Urothelium cell line (cell line): ENCODE measurements around the gene GPR55.
"Not testable (repeated sequence)": the region's sequence is repeated elsewhere in the genome, so short reads cannot be mapped to it uniquely, and the experiment has no call there.

Source experiments
- DNase-seq: peaks from one replicate; pipeline ENCODE4 v3.0.0; 2011; ENCODE audit warnings: low spot score, mixed read lengths
- FAIRE-seq: peaks from 2 replicates; lab custom pipeline; 2011; peaks lifted over from hg19 to GRCh38; lab: Jason Lieb, UNC

GPR55 gene

GRCh38 chr2:230924470-230925341, at the start of gene GPR55:
Gene GPR55 (minus strand): TSS chr2:230925242. CDS start chr2:230910962, 14,280 bp downstream.
- DNase-seq (no peak), FAIRE-seq (no peak)

- peak; percentile 93 for DNase-seq
- FAIRE-seq, result no peak
Observed at GRCh38 chr2:230974096-230974913, 49.3 kb upstream of the GPR55 start.

- FAIRE-seq (no peak), DNase-seq (no peak)
Observed at GRCh38 chr2:230972046-230972445, 47.0 kb upstream of the GPR55 start.

- FAIRE-seq, result no peak
- DNase-seq, result no peak
Observed at GRCh38 chr2:230969659-230970015, 44.6 kb upstream of the GPR55 start.

GRCh38 chr2:230968921-230969658, 44.0 kb upstream of the GPR55 start:
- no peak for FAIRE-seq
- DNase-seq, result no peak

- not testable (repeated sequence) for DNase-seq
Observed at GRCh38 chr2:230968314-230968713, 43.3 kb upstream of the GPR55 start.

GRCh38 chr2:230967113-230967512, 42.1 kb upstream of the GPR55 start:
- FAIRE-seq, result no peak

More at GRCh38 chr2:230968314-230968713, 43.3 kb upstream of the GPR55 start:
- FAIRE-seq, result not testable (repeated sequence)

GRCh38 chr2:230964136-230964730, 39.2 kb upstream of the GPR55 start:
- no peak for DNase-seq
- FAIRE-seq, result no peak

More at GRCh38 chr2:230967113-230967512, 42.1 kb upstream of the GPR55 start:
- no peak for DNase-seq

GRCh38 chr2:230961091-230961491, 36.0 kb upstream of the GPR55 start:
- FAIRE-seq, result no peak
- peak; percentile 64 for DNase-seq

GRCh38 chr2:230960026-230960425, 35.0 kb upstream of the GPR55 start:
- no peak for FAIRE-seq
- no peak for DNase-seq

- DNase-seq (no peak), FAIRE-seq (no peak)
Observed at GRCh38 chr2:230958820-230959756, 34.0 kb upstream of the GPR55 start.

- DNase-seq (no peak), FAIRE-seq (no peak)
Observed at GRCh38 chr2:230957756-230958391, 32.8 kb upstream of the GPR55 start.

GRCh38 chr2:230956827-230957755, 32.0 kb upstream of the GPR55 start:
- DNase-seq (peak; percentile 86), FAIRE-seq (peak; percentile 79)

- DNase-seq (no peak), FAIRE-seq (no peak)
Observed at GRCh38 chr2:230955163-230955737, 30.2 kb upstream of the GPR55 start.

- FAIRE-seq (no peak), DNase-seq (no peak)
Observed at GRCh38 chr2:230954746-230955145, 29.7 kb upstream of the GPR55 start.

- FAIRE-seq (no peak), DNase-seq (no peak)
Observed at GRCh38 chr2:230953845-230954244, 28.8 kb upstream of the GPR55 start.

GRCh38 chr2:230952226-230952956, 27.3 kb upstream of the GPR55 start:
- DNase-seq (no peak), FAIRE-seq (no peak)
